ENCODE data around the gene ZNF423. TPM values are rescaled to one million over a fixed set of nuclear protein-coding genes. Genes with fewer than 3 reads are reported as not detected.

ZNF423 gene
- total RNA-seq, 3 donors from 2014 or later (not counting 1 experiment from before 2014, with no cell fraction given) = not detected

GRCh38 chr16:49744244-49745220 lies 111.4 kb downstream of the ZNF423 start:
- Histone ChIP-seq H3K4me3 (ENCODE audit: low read length) (no peak overlapping the region), H3K4me1 (ENCODE audit: control insufficient read depth, insufficient read depth, low read length) (no peaks in the 10 kb centered on the region), H3K27ac (ENCODE audit: low read length) (no peak overlapping the region), H3K36me3 (ENCODE audit: control insufficient read depth, insufficient read depth, low read length) (no peaks in the 10 kb centered on the region), H3K9me3 (ENCODE audit: control insufficient read depth, insufficient read depth, low read length) (no peaks in the 10 kb centered on the region), H3K27me3 (ENCODE audit: control insufficient read depth, insufficient read depth, low read length) (no peaks in the 10 kb centered on the region)
- no peak for TF ChIP-seq CTCF (IDR thresholded peaks at IDR 0.05)
- Mint-ChIP-seq H3K27ac (no peak overlapping the region), H3K4me1 (no peaks in the 10 kb centered on the region), H3K36me3 (no peaks in the 10 kb centered on the region), H3K9me3 (no peaks in the 10 kb centered on the region), H3K4me3 (no peak overlapping the region), H3K27me3 (ENCODE audit: low read depth in 2 of 2) (no peaks in the 10 kb centered on the region)
- intact Hi-C loops (cut with micrococcal nuclease) = no loop called here
- no peak for DNase-seq
- ATAC-seq = no peak
- 85% methylated on average over 17 of the region's 19 CpGs for WGBS (ENCODE audit: insufficient coverage)

GRCh38 chr16:49743658-49744057 lies 112.3 kb downstream of the ZNF423 start:
- TF ChIP-seq CTCF (IDR thresholded peaks at IDR 0.05) = no peak
- H3K4me3 Mint-ChIP-seq = no peak overlapping the region
- Histone ChIP-seq H3K4me3 (ENCODE audit: low read length) (no peak overlapping the region), H3K27me3 (ENCODE audit: control insufficient read depth, insufficient read depth, low read length) (no peaks in the 10 kb centered on the region), H3K4me1 (ENCODE audit: control insufficient read depth, insufficient read depth, low read length) (no peaks in the 10 kb centered on the region), H3K36me3 (ENCODE audit: control insufficient read depth, insufficient read depth, low read length) (no peaks in the 10 kb centered on the region), H3K27ac (ENCODE audit: low read length) (no peak overlapping the region), H3K9me3 (ENCODE audit: control insufficient read depth, insufficient read depth, low read length) (no peaks in the 10 kb centered on the region)
- no peaks in the 10 kb centered on the region for H3K4me1 Mint-ChIP-seq
- no peak for DNase-seq
- no peaks in the 10 kb centered on the region for H3K9me3 Mint-ChIP-seq
- intact Hi-C loops (cut with micrococcal nuclease) = no loop called here
- no peaks in the 10 kb centered on the region for H3K36me3 Mint-ChIP-seq
- 86% methylated on average over 10 of the region's 10 CpGs for WGBS (ENCODE audit: insufficient coverage)
- ATAC-seq = no peak
- H3K27ac Mint-ChIP-seq = no peak overlapping the region
- no peaks in the 10 kb centered on the region for H3K27me3 Mint-ChIP-seq (ENCODE audit: low read depth in 2 of 2)

- H3K27ac ChIP-seq (ENCODE audit: low read length) = no peak overlapping the region
- TF ChIP-seq CTCF (IDR thresholded peaks at IDR 0.05) = no peak
- H3K4me1 ChIP-seq (ENCODE audit: control insufficient read depth, insufficient read depth, low read length) = no peaks in the 10 kb centered on the region
- no peaks in the 10 kb centered on the region for H3K36me3 Mint-ChIP-seq
- H3K9me3 ChIP-seq (ENCODE audit: control insufficient read depth, insufficient read depth, low read length) = no peaks in the 10 kb centered on the region
- H3K27ac Mint-ChIP-seq = no peak overlapping the region
- H3K9me3 Mint-ChIP-seq = no peaks in the 10 kb centered on the region
- no peaks in the 10 kb centered on the region for H3K36me3 ChIP-seq (ENCODE audit: control insufficient read depth, insufficient read depth, low read length)
- H3K4me3 Mint-ChIP-seq = no peak overlapping the region
- DNase-seq = no peak
- ATAC-seq = no peak
- intact Hi-C loops (cut with micrococcal nuclease) = no loop called here
- no peaks in the 10 kb centered on the region for H3K4me1 Mint-ChIP-seq
- 88% methylated on average over 4 of the region's 4 CpGs for WGBS (ENCODE audit: insufficient coverage)
- no peak overlapping the region for H3K4me3 ChIP-seq (ENCODE audit: low read length)
- no peaks in the 10 kb centered on the region for H3K27me3 ChIP-seq (ENCODE audit: control insufficient read depth, insufficient read depth, low read length)
- H3K27me3 Mint-ChIP-seq (ENCODE audit: low read depth in 2 of 2) = no peaks in the 10 kb centered on the region
Observed at GRCh38 chr16:49743203-49743464, 112.8 kb downstream of the ZNF423 start.
